HepG2 (cell line): ENCODE results near the gene KCNG4. TPM values are rescaled to one million over a fixed set of nuclear protein-coding genes. Genes with fewer than 3 reads are reported as not detected.

Source experiments
- ARID5B ChIP-seq: IDR thresholded peaks from 2 replicates; pipeline ENCODE4 v1.4.0; 2020; ENCODE audit warnings: mild to moderate bottlenecking, missing genetic modification reagents
- ATF1 ChIP-seq: IDR thresholded peaks from 2 replicates; pipeline ENCODE4 v1.6.1; 2016; ENCODE audit warnings: mild to moderate bottlenecking, control low read depth
- CREB1 ChIP-seq, 2 experiments: fragments of 450-650 bp in 1 of 2; IDR thresholded peaks; 2 replicates each; pipeline ENCODE4 v1.6.1; 2016 to 2017; ENCODE audit warnings: control low read depth in 1 of 2, mild to moderate bottlenecking in 1 of 2, missing compliant biosample characterization in 1 of 2, missing genetic modification characterization in 1 of 2
- JUN ChIP-seq: sonication (generic); formaldehyde crosslinking; IDR thresholded peaks from 2 replicates; pipeline ENCODE4 v1.4.0; 2020; ENCODE audit warnings: mild to moderate bottlenecking, missing genetic modification reagents
- NR2F6 ChIP-seq, 2 experiments: IDR thresholded peaks; 2 replicates each; pipeline ENCODE4 v1.6.1; 2016; ENCODE audit warnings: antibody characterized with exemption in 1 of 2, mild to moderate bottlenecking in 1 of 2
- TARDBP ChIP-seq: sonication (generic); formaldehyde crosslinking; IDR thresholded peaks from 2 replicates; pipeline ENCODE4 v1.8.0; 2022; ENCODE audit warnings: mild to moderate bottlenecking, missing genetic modification reagents
- XRCC5 ChIP-seq: fragments of 200-400 bp; formaldehyde crosslinking; optimal IDR thresholded peaks from 2 replicates; pipeline ENCODE3; 2017; ENCODE audit warnings: mild to moderate bottlenecking, low read length
- ZFP36L2 ChIP-seq: sonication (generic); formaldehyde crosslinking; IDR thresholded peaks from 2 replicates; pipeline ENCODE4 v1.4.0; 2020; ENCODE audit warnings: missing genetic modification reagents
- ZNF230 ChIP-seq: sonication (generic); formaldehyde crosslinking; IDR thresholded peaks from 2 replicates; pipeline ENCODE4 v1.4.0; 2020; ENCODE audit warnings: mild to moderate bottlenecking, missing genetic modification reagents
- ZNF326 ChIP-seq: sonication (generic); formaldehyde crosslinking; IDR thresholded peaks from 2 replicates; pipeline ENCODE4 v1.4.0; 2020; ENCODE audit warnings: missing genetic modification reagents, borderline replicate concordance
- ZNF512 ChIP-seq: sonication (generic); formaldehyde crosslinking; IDR thresholded peaks from 2 replicates; pipeline ENCODE4 v1.4.0; 2020; ENCODE audit warnings: mild to moderate bottlenecking, missing genetic modification reagents
- ZNF644 ChIP-seq: IDR thresholded peaks from 2 replicates; pipeline ENCODE4 v1.6.1; 2016; ENCODE audit warnings: low read depth
- polyA plus RNA-seq, 8 experiments: library from polyadenylated mRNA; depleted of rRNA in 3 of 8; stranded (reverse) in 7 of 8; unstranded in 1 of 8; fragments of >200 nt; fragmentation: Illumina TruSeq in 4 of 8; extraction: Trizol in 4 of 8; gene quantifications; 2 replicates each; pipeline versions ENCODE4 v1.2.1 to v1.2.3, GENCODE V29; 2011 to 2016; ENCODE audit warnings: low read depth in 4 of 8, missing spikeins in 1 of 8, mixed read lengths in 1 of 8; ENCODE audit not compliant: insufficient read depth in 1 of 8
- total RNA-seq, 5 experiments: library from RNA; depleted of rRNA; stranded (reverse); fragments of >200 nt; fragmentation: Illumina TruSeq; extraction: Trizol; gene quantifications; 2 replicates each; pipeline ENCODE4 v1.2.3, GENCODE V29; 2016; ENCODE audit warnings: low read depth in 1 of 5
- TF ChIP-seq, protein P1 (sequence below): sonication (generic); formaldehyde crosslinking; IDR thresholded peaks from 2 replicates; pipeline ENCODE4 v1.8.0; 2022; ENCODE audit warnings: low read depth, missing genetic modification reagents
- TF ChIP-seq, protein P2 (sequence below): fragments of 450-650 bp; IDR thresholded peaks from 2 replicates; pipeline ENCODE4 v1.6.1; 2017; ENCODE audit warnings: mild to moderate bottlenecking
- TF ChIP-seq, protein P3 (sequence below): IDR thresholded peaks from 2 replicates; pipeline ENCODE4 v1.6.1; 2016; ENCODE audit warnings: missing compliant biosample characterization, missing genetic modification reagents, borderline replicate concordance

KCNG4 gene
- total and polyA plus RNA-seq, 2 of the 13 experiments (the other 11 are each of a cell fraction or from before 2014, with no cell fraction given) = not detected

DNA sequence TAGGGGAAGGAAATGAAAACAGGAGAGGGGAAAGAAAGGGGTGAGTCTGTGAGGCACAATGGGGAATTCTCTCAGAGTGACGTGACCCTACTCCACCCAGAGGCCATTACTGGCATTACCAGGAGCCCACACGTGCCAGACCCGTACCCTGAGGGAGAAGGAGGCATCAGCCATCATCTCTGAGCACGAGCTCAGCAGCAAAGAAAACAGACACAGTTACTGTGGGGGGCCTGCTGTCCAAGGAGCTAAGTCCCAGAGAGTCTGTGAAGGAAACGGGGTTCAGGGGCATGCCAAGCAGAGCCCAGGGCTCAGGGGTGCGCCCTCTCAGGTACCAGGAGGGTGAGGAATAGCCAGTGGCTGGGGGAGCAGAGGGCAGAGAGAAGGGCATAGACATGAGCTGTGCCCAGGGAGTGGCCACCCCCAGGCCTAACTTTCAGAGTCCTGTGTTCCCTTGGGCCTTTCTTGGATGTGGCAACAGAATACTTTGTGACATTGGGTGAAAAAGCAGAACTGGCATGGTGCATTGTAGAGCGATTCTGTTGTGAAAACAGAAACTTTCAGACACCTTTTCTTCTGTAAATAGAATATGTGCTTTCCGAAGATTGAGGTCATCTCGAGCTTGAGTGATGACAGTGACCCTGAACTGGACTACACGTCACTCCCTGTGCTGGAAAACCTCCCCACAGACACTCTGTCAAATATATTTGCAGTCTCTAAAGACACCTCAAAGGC, 64.3 kb downstream of the KCNG4 start (continued):
- no peak for TF ChIP-seq JUN (CRISPR knock-in tag)
- 0 out of 2 replicates have a peak, but pooled peaks have one; percentile 40 for TF ChIP-seq TARDBP (CRISPR knock-in tag)
- TF ChIP-seq ZNF326 (CRISPR knock-in tag) = no peak
- TF ChIP-seq ZNF230 (CRISPR knock-in tag) = no peak
- TF ChIP-seq, protein P1, sequence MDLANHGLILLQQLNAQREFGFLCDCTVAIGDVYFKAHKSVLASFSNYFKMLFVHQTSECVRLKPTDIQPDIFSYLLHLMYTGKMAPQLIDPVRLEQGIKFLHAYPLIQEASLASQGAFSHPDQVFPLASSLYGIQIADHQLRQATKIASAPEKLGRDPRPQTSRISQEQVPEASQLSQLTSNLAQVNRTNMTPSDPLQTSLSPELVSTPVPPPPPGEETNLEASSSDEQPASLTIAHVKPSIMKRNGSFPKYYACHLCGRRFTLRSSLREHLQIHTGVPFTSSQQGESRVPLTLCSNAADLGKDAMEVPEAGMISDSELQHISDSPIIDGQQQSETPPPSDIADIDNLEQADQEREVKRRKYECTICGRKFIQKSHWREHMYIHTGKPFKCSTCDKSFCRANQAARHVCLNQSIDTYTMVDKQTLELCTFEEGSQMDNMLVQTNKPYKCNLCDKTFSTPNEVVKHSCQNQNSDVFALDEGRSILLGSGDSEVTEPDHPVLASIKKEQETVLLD = no peak
- TF ChIP-seq ZNF644 (CRISPR knock-in tag) = no peak
- TF ChIP-seq ZNF512 = no peak
- TF ChIP-seq ARID5B (CRISPR knock-in tag) = peak; percentile 40; the same call in 1 of the 2 replicates
- TF ChIP-seq ATF1 (CRISPR knock-in tag) = no peak
- peak; percentile 69 for TF ChIP-seq CREB1 (IDR thresholded peaks at IDR 0.05)
- no peak for TF ChIP-seq CREB1 (CRISPR knock-in tag; IDR thresholded peaks at IDR 0.05)
- no peak for TF ChIP-seq ZFP36L2 (CRISPR knock-in tag)
- no peak for TF ChIP-seq NR2F6 (IDR thresholded peaks at IDR 0.05)
- peak; percentile 28; the same call in 1 of the 2 replicates for TF ChIP-seq NR2F6 (CRISPR knock-in tag; IDR thresholded peaks at IDR 0.05)
- TF ChIP-seq, protein P2, sequence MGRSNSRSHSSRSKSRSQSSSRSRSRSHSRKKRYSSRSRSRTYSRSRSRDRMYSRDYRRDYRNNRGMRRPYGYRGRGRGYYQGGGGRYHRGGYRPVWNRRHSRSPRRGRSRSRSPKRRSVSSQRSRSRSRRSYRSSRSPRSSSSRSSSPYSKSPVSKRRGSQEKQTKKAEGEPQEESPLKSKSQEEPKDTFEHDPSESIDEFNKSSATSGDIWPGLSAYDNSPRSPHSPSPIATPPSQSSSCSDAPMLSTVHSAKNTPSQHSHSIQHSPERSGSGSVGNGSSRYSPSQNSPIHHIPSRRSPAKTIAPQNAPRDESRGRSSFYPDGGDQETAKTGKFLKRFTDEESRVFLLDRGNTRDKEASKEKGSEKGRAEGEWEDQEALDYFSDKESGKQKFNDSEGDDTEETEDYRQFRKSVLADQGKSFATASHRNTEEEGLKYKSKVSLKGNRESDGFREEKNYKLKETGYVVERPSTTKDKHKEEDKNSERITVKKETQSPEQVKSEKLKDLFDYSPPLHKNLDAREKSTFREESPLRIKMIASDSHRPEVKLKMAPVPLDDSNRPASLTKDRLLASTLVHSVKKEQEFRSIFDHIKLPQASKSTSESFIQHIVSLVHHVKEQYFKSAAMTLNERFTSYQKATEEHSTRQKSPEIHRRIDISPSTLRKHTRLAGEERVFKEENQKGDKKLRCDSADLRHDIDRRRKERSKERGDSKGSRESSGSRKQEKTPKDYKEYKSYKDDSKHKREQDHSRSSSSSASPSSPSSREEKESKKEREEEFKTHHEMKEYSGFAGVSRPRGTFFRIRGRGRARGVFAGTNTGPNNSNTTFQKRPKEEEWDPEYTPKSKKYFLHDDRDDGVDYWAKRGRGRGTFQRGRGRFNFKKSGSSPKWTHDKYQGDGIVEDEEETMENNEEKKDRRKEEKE = no peak
- peak; percentile 35 for TF ChIP-seq XRCC5
- TF ChIP-seq, protein P3, sequence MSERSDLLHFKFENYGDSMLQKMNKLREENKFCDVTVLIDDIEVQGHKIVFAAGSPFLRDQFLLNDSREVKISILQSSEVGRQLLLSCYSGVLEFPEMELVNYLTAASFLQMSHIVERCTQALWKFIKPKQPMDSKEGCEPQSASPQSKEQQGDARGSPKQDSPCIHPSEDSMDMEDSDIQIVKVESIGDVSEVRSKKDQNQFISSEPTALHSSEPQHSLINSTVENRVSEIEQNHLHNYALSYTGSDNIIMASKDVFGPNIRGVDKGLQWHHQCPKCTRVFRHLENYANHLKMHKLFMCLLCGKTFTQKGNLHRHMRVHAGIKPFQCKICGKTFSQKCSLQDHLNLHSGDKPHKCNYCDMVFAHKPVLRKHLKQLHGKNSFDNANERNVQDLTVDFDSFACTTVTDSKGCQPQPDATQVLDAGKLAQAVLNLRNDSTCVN = no peak
